Measurements from ENCODE around the gene ANKRD50.

Gene ANKRD50

DNA sequence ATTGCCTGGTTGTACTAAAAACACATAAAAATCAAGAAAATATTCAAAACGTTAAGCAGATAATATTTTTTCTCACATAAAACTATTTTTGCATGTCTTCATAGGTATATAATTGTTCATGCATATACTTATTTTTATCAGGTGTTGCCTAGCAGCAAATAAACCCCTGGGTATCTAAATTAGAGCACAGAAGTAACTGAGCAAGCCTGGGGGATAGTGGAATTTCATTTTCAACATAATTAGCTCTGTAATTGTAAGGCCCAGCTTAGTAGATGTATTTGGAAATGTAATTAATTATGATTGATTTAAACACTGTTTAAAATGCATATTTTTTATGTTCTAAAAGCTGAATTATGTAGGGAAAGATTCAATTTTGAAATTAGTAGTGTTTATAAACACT is 82.9 kb downstream of the ANKRD50 start:
- Mint-ChIP-seq H3K4me1 (no peaks in the 10 kb centered on the region), H3K27me3 (ENCODE audit: low read depth, poor library complexity) (peaks cover 7% of the 10 kb centered on the region), H3K27ac (no peak overlapping the region)

More for the DNA sequence above, 82.9 kb downstream of the ANKRD50 start:
- Mint-ChIP-seq H3K9me3 (no peaks in the 10 kb centered on the region), H3K4me3 (no peak overlapping the region), H3K36me3 (ENCODE audit: low read depth) (no peaks in the 10 kb centered on the region)
- TF ChIP-seq, protein P1, sequence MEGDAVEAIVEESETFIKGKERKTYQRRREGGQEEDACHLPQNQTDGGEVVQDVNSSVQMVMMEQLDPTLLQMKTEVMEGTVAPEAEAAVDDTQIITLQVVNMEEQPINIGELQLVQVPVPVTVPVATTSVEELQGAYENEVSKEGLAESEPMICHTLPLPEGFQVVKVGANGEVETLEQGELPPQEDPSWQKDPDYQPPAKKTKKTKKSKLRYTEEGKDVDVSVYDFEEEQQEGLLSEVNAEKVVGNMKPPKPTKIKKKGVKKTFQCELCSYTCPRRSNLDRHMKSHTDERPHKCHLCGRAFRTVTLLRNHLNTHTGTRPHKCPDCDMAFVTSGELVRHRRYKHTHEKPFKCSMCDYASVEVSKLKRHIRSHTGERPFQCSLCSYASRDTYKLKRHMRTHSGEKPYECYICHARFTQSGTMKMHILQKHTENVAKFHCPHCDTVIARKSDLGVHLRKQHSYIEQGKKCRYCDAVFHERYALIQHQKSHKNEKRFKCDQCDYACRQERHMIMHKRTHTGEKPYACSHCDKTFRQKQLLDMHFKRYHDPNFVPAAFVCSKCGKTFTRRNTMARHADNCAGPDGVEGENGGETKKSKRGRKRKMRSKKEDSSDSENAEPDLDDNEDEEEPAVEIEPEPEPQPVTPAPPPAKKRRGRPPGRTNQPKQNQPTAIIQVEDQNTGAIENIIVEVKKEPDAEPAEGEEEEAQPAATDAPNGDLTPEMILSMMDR (IDR thresholded peaks at IDR 0.05): no peak
- no peak for DNase-seq
